CD4-positive, alpha-beta T cell treated with Interferon gamma for 1 hour (primary cell): ENCODE data around the gene PARP11.

ENCODE experiments used
- DNase-seq: peaks from one replicate; pipeline ENCODE4 v3.0.0-alpha.2; 2020

The PARP11 gene

GRCh38 chr12:3820122-3820521 is 53.1 kb downstream of the PARP11 start:
- DNase-seq = no peak

- no peak for DNase-seq
Measured at GRCh38 chr12:3816266-3816665, 56.9 kb downstream of the PARP11 start.

GRCh38 chr12:3815094-3815766 is 58.0 kb downstream of the PARP11 start:
- DNase-seq = no peak

GRCh38 chr12:3810540-3810939 is 62.7 kb downstream of the PARP11 start:
- DNase-seq = no peak

- no peak for DNase-seq
Measured at GRCh38 chr12:3810016-3810370, 63.2 kb downstream of the PARP11 start.

GRCh38 chr12:3809357-3810015 is 63.7 kb downstream of the PARP11 start:
- DNase-seq = no peak

GRCh38 chr12:3805077-3805476 is 68.1 kb downstream of the PARP11 start:
- no peak for DNase-seq

GRCh38 chr12:3803865-3804472 is 69.2 kb downstream of the PARP11 start:
- peak; percentile 66 for DNase-seq

- DNase-seq = no peak
Measured at GRCh38 chr12:3802721-3803120, 70.5 kb downstream of the PARP11 start.

GRCh38 chr12:3797531-3798048 is 75.6 kb downstream of the PARP11 start:
- no peak for DNase-seq

- no peak for DNase-seq
Measured at GRCh38 chr12:3795492-3796133, 77.6 kb downstream of the PARP11 start.

- no peak for DNase-seq
Measured at GRCh38 chr12:3795066-3795465, 78.1 kb downstream of the PARP11 start.

GRCh38 chr12:3792623-3793288 is 80.4 kb downstream of the PARP11 start:
- no peak for DNase-seq

GRCh38 chr12:3791256-3791874 is 81.8 kb downstream of the PARP11 start:
- DNase-seq = no peak

GRCh38 chr12:3790642-3791041 is 82.6 kb downstream of the PARP11 start:
- no peak for DNase-seq

GRCh38 chr12:3789838-3790237 is 83.4 kb downstream of the PARP11 start:
- DNase-seq = no peak

GRCh38 chr12:3777206-3777809 is 95.9 kb downstream of the PARP11 start:
- no peak for DNase-seq

- no peak for DNase-seq
Measured at GRCh38 chr12:3775385-3776035, 97.7 kb downstream of the PARP11 start.

GRCh38 chr12:3772380-3772779 is 100.8 kb downstream of the PARP11 start:
- no peak for DNase-seq

- no peak for DNase-seq
Measured at GRCh38 chr12:3771853-3772252, 101.3 kb downstream of the PARP11 start.

- DNase-seq = no peak
Measured at GRCh38 chr12:3770891-3771290, 102.3 kb downstream of the PARP11 start.
